Ascending aorta (tissue), 2 donors: ENCODE measurements around the gene C2orf15. TPM values are rescaled to one million over a fixed set of nuclear protein-coding genes. Genes with fewer than 3 reads are reported as not detected.
"Not testable (repeated sequence)": the region's sequence is repeated elsewhere in the genome, so short reads cannot be mapped to it uniquely, and the experiment has no call there.

Experiments used
- DNase-seq, 2 donors: peaks; one replicate each; pipeline ENCODE4 v3.0.0-alpha.2; 2019; ENCODE audit warnings: low spot score in 2 of 2
- H3K27ac ChIP-seq, 2 donors: fragments of 200-600 bp; sonication (generic); one replicate each; pipeline ENCODE4 v1.5.1; 2016 to 2017; ENCODE audit warnings: mild to moderate bottlenecking in 1 of 2
- H3K27me3 ChIP-seq: fragments of 200-600 bp; sonication (generic); one replicate; pipeline ENCODE4 v1.5.1; 2017
- H3K36me3 ChIP-seq, 2 donors: fragments of 200-600 bp; sonication (generic); one replicate each; pipeline ENCODE4 v1.5.1; 2016
- H3K4me1 ChIP-seq, 2 donors: fragments of 200-600 bp; sonication (generic); one replicate each; pipeline ENCODE4 v1.5.1; 2016 to 2017; ENCODE audit warnings: mild to moderate bottlenecking in 1 of 2
- H3K4me3 ChIP-seq, 2 donors: fragments of 200-600 bp; sonication (generic); one replicate each; pipeline ENCODE4 v1.5.1; 2016 to 2017; ENCODE audit warnings: mild to moderate bottlenecking in 1 of 2
- H3K9me3 ChIP-seq, 2 donors: fragments of 200-600 bp; sonication (generic); one replicate each; pipeline ENCODE4 v1.5.1; 2016
- CTCF ChIP-seq, 3 experiments: fragments of 200-600 bp in 2 of 3; fragments of 450-650 bp in 1 of 3; sonication (generic) in 2 of 3; IDR thresholded peaks; one replicate each; pipeline ENCODE4 v1.5.1; 2016 to 2019; ENCODE audit warnings: antibody characterized with exemption in 3 of 3, mild to moderate bottlenecking in 1 of 3, moderate library complexity in 1 of 3
- intact Hi-C: fragments of 100-400 bp; cut with DNase I; formaldehyde crosslinking; loops from one replicate; pipeline ENCODE4 v1.15.1; 2023
- total RNA-seq: library from RNA; depleted of rRNA; stranded (reverse); fragments of >200 nt; gene quantifications from one replicate; pipeline ENCODE4 v1.1.0, GENCODE V29; 2016

The C2orf15 gene
- total RNA-seq, 1 donor from 2014 or later = 0.32 TPM

- DNase-seq = no peak
- Histone ChIP-seq H3K4me1 (peaks cover 0 to 15% of the 10 kb centered on the region in 2 donors), H3K36me3 (peaks cover 0 to 17% of the 10 kb centered on the region in 2 donors), H3K27ac (no peak overlapping the region), H3K9me3 (no peaks in the 10 kb centered on the region), H3K4me3 (no peak overlapping the region), H3K27me3 (no peaks in the 10 kb centered on the region)
- TF ChIP-seq CTCF (IDR thresholded peaks at IDR 0.05) = no peak
- intact Hi-C loops = no loop called here
Measured at GRCh38 chr2:99184811-99185210, 43.3 kb downstream of the C2orf15 start.

DNA sequence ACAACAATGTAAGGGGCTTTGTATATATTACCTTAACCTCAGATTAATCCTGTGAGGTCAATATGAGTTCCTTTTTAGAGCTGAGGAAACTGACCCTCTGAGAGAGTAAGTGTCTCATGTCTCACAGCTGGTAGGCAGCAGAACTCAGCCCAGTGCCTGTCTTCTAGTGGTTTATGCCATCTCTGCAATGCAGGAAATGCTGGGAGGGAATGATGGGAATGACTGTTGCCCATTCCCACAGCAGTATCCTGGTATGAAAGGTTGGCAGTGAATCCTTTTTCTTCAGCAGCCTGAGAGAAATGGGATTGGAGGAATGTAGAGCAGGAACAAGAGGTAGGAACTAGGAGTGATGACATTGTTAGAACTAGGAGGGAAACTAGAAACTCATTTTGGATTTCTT is 45.5 kb downstream of the C2orf15 start:
- H3K27ac ChIP-seq = no peak overlapping the region
- peaks cover 0 to 27% of the 10 kb centered on the region in 2 donors for H3K36me3 ChIP-seq
- H3K27me3 ChIP-seq = no peaks in the 10 kb centered on the region
- no peak for DNase-seq
- intact Hi-C loops = no loop called here
- H3K4me3 ChIP-seq = no peak overlapping the region
- no peaks in the 10 kb centered on the region for H3K9me3 ChIP-seq
- H3K4me1 ChIP-seq = peaks cover 0 to 9% of the 10 kb centered on the region in 2 donors
- TF ChIP-seq CTCF (IDR thresholded peaks at IDR 0.05) = no peak

DNA sequence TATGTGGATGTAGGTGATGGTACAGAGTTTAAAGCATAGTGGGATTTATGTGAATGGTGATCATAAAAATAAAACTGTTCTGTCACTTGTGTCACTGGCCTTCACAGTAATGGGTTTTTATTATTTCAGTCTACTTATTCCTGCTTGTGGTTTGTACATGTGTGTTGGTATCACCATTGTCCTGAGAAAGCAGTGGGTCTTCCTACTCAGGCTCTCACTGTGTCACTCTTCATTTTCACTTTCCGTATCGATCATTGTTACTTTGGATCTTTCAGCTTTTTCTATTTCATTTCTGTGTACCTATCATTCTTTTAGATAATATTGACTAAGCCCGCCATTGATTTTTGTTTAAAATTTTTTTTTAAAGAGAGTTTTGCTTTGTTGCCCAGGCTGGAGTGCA is 46.9 kb downstream of the C2orf15 start:
- peaks cover 0 to 34% of the 10 kb centered on the region in 2 donors for H3K36me3 ChIP-seq
- H3K4me1 ChIP-seq = no peaks in the 10 kb centered on the region
- intact Hi-C loops = no loop called here
- no peaks in the 10 kb centered on the region for H3K27me3 ChIP-seq
- no peak overlapping the region for H3K4me3 ChIP-seq
- TF ChIP-seq CTCF (IDR thresholded peaks at IDR 0.05) = no peak
- no peak for DNase-seq
- no peaks in the 10 kb centered on the region for H3K9me3 ChIP-seq
- H3K27ac ChIP-seq = no peak overlapping the region

DNA sequence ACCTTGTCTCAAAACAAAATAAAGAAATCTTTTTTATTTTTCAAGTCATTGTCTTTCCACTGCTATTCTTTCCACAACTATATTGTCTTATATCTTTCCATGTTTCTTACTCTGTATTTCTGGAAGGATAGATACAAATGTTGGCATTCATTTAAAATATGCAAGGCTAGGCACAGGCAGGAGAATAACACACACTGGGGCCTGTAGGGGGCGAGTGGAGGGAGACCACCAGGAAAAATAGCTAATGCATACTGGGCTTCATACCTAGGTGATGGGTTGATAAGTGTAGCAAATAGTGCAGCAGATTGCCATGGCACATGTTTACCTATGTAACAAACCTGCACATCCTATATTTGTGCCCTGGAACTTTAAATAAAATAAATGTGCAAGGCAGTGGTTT is 49.0 kb downstream of the C2orf15 start:
- peaks cover 9 to 44% of the 10 kb centered on the region in 2 donors for H3K36me3 ChIP-seq
- TF ChIP-seq CTCF (IDR thresholded peaks at IDR 0.05) = no peak
- intact Hi-C loops = no loop called here
- H3K9me3 ChIP-seq = no peaks in the 10 kb centered on the region
- no peaks in the 10 kb centered on the region for H3K4me1 ChIP-seq
- H3K27ac ChIP-seq = no peak overlapping the region
- no peak overlapping the region for H3K4me3 ChIP-seq
- no peak for DNase-seq
- H3K27me3 ChIP-seq = no peaks in the 10 kb centered on the region

DNA sequence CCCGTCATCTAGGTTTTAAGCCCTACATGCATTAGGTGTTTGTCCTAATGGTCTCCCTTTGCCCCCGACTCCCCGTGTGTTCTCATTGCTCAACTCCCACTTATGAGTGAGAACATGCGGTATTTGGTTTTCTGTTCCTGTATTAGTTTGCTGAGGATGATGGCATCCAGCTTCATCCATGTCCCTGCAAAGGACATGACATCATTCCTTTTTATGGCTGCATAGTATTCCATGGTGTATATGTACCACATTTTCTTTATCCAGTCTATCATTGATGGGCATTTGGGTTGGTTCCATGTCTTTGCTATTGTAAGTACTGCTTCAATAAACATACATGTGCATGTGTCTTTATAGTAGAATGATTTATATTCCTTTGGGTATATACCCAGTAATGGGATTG is 50.9 kb downstream of the C2orf15 start:
- H3K4me3 ChIP-seq, H3K4me1 ChIP-seq, DNase-seq, H3K27me3 ChIP-seq, intact Hi-C loops, H3K27ac ChIP-seq, H3K9me3 ChIP-seq: not testable (repeated sequence)
- H3K36me3 ChIP-seq = peaks cover 19 to 62% of the 10 kb centered on the region in 2 donors

DNA sequence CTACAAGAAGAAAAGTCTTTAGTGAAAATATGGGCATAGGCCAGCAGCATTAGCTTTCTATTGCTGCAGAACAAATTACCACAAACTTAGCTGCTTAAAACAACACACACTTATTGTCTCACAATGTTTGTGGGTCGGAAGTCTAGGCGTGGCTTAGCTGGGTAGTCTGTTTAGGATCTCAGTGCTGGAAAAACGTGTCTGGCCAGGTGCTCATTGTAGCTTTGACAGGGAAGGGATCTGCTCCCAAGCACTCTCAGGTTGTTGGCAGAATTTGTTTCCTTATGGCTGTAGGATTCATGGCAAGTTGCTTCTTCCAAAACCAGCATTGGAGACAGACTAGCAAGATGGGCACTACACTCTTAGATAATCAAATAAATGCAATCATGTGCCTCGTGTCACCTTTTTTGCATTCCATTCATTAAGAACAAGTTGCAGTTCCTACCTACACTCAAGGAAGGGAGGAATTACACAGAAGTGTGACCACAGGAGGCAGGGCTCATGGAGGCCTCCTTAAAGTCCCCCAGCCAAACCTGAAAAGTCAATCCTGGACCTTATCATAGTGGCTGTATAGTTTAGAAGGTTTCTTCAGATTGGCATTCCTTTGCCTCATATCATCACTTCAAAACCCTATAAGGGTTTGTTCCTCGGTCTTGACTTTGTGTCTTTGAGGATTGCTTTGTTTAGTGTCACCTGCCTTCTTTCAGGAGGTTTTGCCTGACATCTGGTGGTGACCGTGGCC is 56.8 kb downstream of the C2orf15 start:
- no peaks in the 10 kb centered on the region for H3K27me3 ChIP-seq
- no peaks in the 10 kb centered on the region for H3K4me1 ChIP-seq
- H3K9me3 ChIP-seq = no peaks in the 10 kb centered on the region
- intact Hi-C loops = no loop called here
- peaks cover 27 to 37% of the 10 kb centered on the region in 2 donors for H3K36me3 ChIP-seq
- no peak overlapping the region for H3K4me3 ChIP-seq
- DNase-seq = no peak
- no peak for TF ChIP-seq CTCF (IDR thresholded peaks at IDR 0.05)
- H3K27ac ChIP-seq = no peak overlapping the region
